ENCODE data around the gene TRIM71. TPM values are rescaled to one million over a fixed set of nuclear protein-coding genes. Genes with fewer than 3 reads are reported as not detected.

TRIM71 gene
- total RNA-seq, 1 donor from 2014 or later: not detected

- no peak for DNase-seq (ENCODE audit: low read depth in 2 of 2)
These were observed 70.9 kb downstream of the TRIM71 start for GRCh38 chr3:32888739-32889138.

GRCh38 chr3:32890420-32891276 lies 72.9 kb downstream of the TRIM71 start:
- no peak for DNase-seq (ENCODE audit: low read depth in 2 of 2)

- DNase-seq (ENCODE audit: low read depth in 2 of 2): no peak
These were observed 73.6 kb downstream of the TRIM71 start for GRCh38 chr3:32891365-32891764.

GRCh38 chr3:32892625-32893598 lies 75.1 kb downstream of the TRIM71 start:
- no peak for DNase-seq (ENCODE audit: low read depth in 2 of 2)

- DNase-seq (ENCODE audit: low read depth in 2 of 2): no peak
These were observed 77.2 kb downstream of the TRIM71 start for GRCh38 chr3:32894977-32895376.

- DNase-seq (ENCODE audit: low read depth in 2 of 2): no peak
These were observed 77.9 kb downstream of the TRIM71 start for GRCh38 chr3:32895701-32896100.

- DNase-seq (ENCODE audit: low read depth in 2 of 2): no peak
These were observed 78.3 kb downstream of the TRIM71 start for GRCh38 chr3:32896143-32896542.

GRCh38 chr3:32897001-32897601 lies 79.3 kb downstream of the TRIM71 start:
- DNase-seq (ENCODE audit: low read depth in 2 of 2): no peak

GRCh38 chr3:32897981-32898623 lies 80.3 kb downstream of the TRIM71 start:
- DNase-seq (ENCODE audit: low read depth in 2 of 2): no peak

- DNase-seq (ENCODE audit: low read depth in 2 of 2): no peak
These were observed 81.5 kb downstream of the TRIM71 start for GRCh38 chr3:32899265-32899664.

GRCh38 chr3:32901005-32901932 lies 83.5 kb downstream of the TRIM71 start:
- DNase-seq (ENCODE audit: low read depth in 2 of 2): no peak

- DNase-seq (ENCODE audit: low read depth in 2 of 2): peak; percentile 5 to 49
These were observed 85.1 kb downstream of the TRIM71 start for GRCh38 chr3:32902887-32903371.

- DNase-seq (ENCODE audit: low read depth in 2 of 2): no peak
These were observed 86.2 kb downstream of the TRIM71 start for GRCh38 chr3:32903953-32904352.

GRCh38 chr3:32909999-32910398 lies 92.2 kb downstream of the TRIM71 start:
- DNase-seq (ENCODE audit: low read depth in 2 of 2): no peak

GRCh38 chr3:32910954-32911353 lies 93.2 kb downstream of the TRIM71 start:
- DNase-seq (ENCODE audit: low read depth in 2 of 2): no peak

GRCh38 chr3:32912046-32912445 lies 94.2 kb downstream of the TRIM71 start:
- no peak for DNase-seq (ENCODE audit: low read depth in 2 of 2)

- DNase-seq (ENCODE audit: low read depth in 2 of 2): no peak
These were observed 96.1 kb downstream of the TRIM71 start for GRCh38 chr3:32913790-32914446.

GRCh38 chr3:32919920-32920319 lies 102.1 kb downstream of the TRIM71 start:
- no peak for DNase-seq (ENCODE audit: low read depth in 2 of 2)

GRCh38 chr3:32922078-32922477 lies 104.3 kb downstream of the TRIM71 start:
- DNase-seq (ENCODE audit: low read depth in 2 of 2): no peak

GRCh38 chr3:32930161-32930560 lies 112.4 kb downstream of the TRIM71 start:
- DNase-seq (ENCODE audit: low read depth in 2 of 2): no peak

All from lung microvascular endothelial cell (primary cell).